Trophoblast cell (in vitro differentiated cells and primary cell): ENCODE measurements around the gene IPMK.

ENCODE experiments used
- DNase-seq, 2 donors: peaks; one replicate each; pipeline ENCODE4 v3.0.0-alpha.2; 2016
- H2AFZ ChIP-seq: 2 replicates; pipeline ENCODE4 v1.6.1; 2013; ENCODE audit warnings: low read length, moderate library complexity, mild to moderate bottlenecking; ENCODE audit not compliant: insufficient read depth, poor library complexity
- H2AK5ac ChIP-seq: 2 replicates; pipeline ENCODE4 v1.6.1; 2013; ENCODE audit warnings: mild to moderate bottlenecking, low read length
- H2BK120ac ChIP-seq: 2 replicates; pipeline ENCODE4 v1.6.1; 2013; ENCODE audit warnings: low read length, mild to moderate bottlenecking, moderate library complexity; ENCODE audit not compliant: insufficient read depth, poor library complexity
- H2BK12ac ChIP-seq: 2 replicates; pipeline ENCODE4 v1.6.1; 2013; ENCODE audit warnings: mild to moderate bottlenecking, low read length, moderate library complexity
- H2BK5ac ChIP-seq: 2 replicates; pipeline ENCODE4 v1.6.1; 2013; ENCODE audit warnings: low read length, low read depth, moderate library complexity, mild to moderate bottlenecking; ENCODE audit not compliant: poor library complexity
- H3K14ac ChIP-seq: 2 replicates; pipeline ENCODE4 v1.6.1; 2013; ENCODE audit warnings: mild to moderate bottlenecking, low read length
- H3K18ac ChIP-seq: 2 replicates; pipeline ENCODE4 v1.6.1; 2013; ENCODE audit warnings: mild to moderate bottlenecking, low read length
- H3K23ac ChIP-seq: 2 replicates; pipeline ENCODE4 v1.6.1; 2013; ENCODE audit warnings: low read length
- H3K27ac ChIP-seq: 2 replicates; pipeline ENCODE4 v1.5.1; 2013; ENCODE audit warnings: low read depth, mild to moderate bottlenecking, inconsistent platforms, low read length, moderate library complexity
- H3K27me3 ChIP-seq: 2 replicates; pipeline ENCODE4 v1.6.1; 2013; ENCODE audit warnings: inconsistent platforms, mild to moderate bottlenecking, low read length, moderate library complexity; ENCODE audit not compliant: insufficient read depth
- H3K36me3 ChIP-seq, 2 experiments: 1 replicate in 1 of 2; 2 replicates in 1 of 2; pipeline ENCODE4 v1.6.1; 2013; ENCODE audit warnings: low read length in 2 of 2, mild to moderate bottlenecking in 2 of 2, moderate library complexity in 1 of 2; ENCODE audit not compliant: insufficient read depth in 2 of 2, control insufficient read depth in 1 of 2
- H3K4ac ChIP-seq: 2 replicates; pipeline ENCODE4 v1.6.1; 2013; ENCODE audit warnings: low read depth, mild to moderate bottlenecking, low read length, moderate library complexity
- H3K4me1 ChIP-seq, 2 experiments: 1 replicate in 1 of 2; 2 replicates in 1 of 2; pipeline ENCODE4 v1.6.1; 2013; ENCODE audit warnings: low read length in 2 of 2, mild to moderate bottlenecking in 2 of 2, moderate library complexity in 1 of 2; ENCODE audit not compliant: insufficient read depth in 2 of 2, control insufficient read depth in 1 of 2
- H3K4me2 ChIP-seq: 2 replicates; pipeline ENCODE4 v1.6.1; 2013; ENCODE audit warnings: inconsistent platforms, mild to moderate bottlenecking, low read length, moderate library complexity
- H3K4me3 ChIP-seq: 2 replicates; pipeline ENCODE4 v1.5.1; 2013; ENCODE audit warnings: mild to moderate bottlenecking, low read depth, low read length, inconsistent platforms
- H3K79me1 ChIP-seq: one replicate; pipeline ENCODE4 v1.6.1; 2013; ENCODE audit warnings: low read length
- H3K79me2 ChIP-seq: 2 replicates; pipeline ENCODE4 v1.6.1; 2013; ENCODE audit warnings: low read length, mild to moderate bottlenecking; ENCODE audit not compliant: control insufficient read depth, insufficient read depth, poor library complexity
- H3K9ac ChIP-seq: 2 replicates; pipeline ENCODE4 v1.6.1; 2013; ENCODE audit warnings: mild to moderate bottlenecking, low read length
- H3K9me3 ChIP-seq: 2 replicates; pipeline ENCODE4 v1.6.1; 2013; ENCODE audit warnings: low read depth, mild to moderate bottlenecking, control low read depth, inconsistent platforms, low read length; ENCODE audit not compliant: insufficient read depth
- H4K12ac ChIP-seq: 2 replicates; pipeline ENCODE4 v1.6.1; 2013; ENCODE audit warnings: low read depth, mild to moderate bottlenecking, low read length, moderate library complexity
- H4K8ac ChIP-seq: 2 replicates; pipeline ENCODE4 v1.6.1; 2013; ENCODE audit warnings: low read depth, mild to moderate bottlenecking, low read length, moderate library complexity
- H4K91ac ChIP-seq: one replicate; pipeline ENCODE4 v1.6.1; 2013; ENCODE audit warnings: low read depth, mild to moderate bottlenecking, low read length, moderate library complexity
- WGBS: extraction: QIAGEN DNeasy Blood & Tissue Kit; methylation state at CpG from one replicate; pipeline ENCODE4 v1.1.7; 2013; ENCODE audit warnings: missing lambda C conversion rate; ENCODE audit not compliant: insufficient read length, insufficient coverage; ENCODE audit errors: extremely low coverage; 5-methylcytosine and 5-hydroxymethylcytosine counted together

The IPMK gene

GRCh38 chr10:58299580-58299979 lies 31.9 kb upstream of the IPMK start:
- Histone ChIP-seq H2AFZ (no peak overlapping the region), H3K36me3 (no peaks in the 10 kb centered on the region), H3K14ac (no peak overlapping the region), H3K4ac (no peak overlapping the region), H4K12ac (no peak overlapping the region), H2BK120ac (no peak overlapping the region), H3K9me3 (no peaks in the 10 kb centered on the region), H3K4me2 (no peak overlapping the region), H3K4me1 (no peaks in the 10 kb centered on the region), H3K27me3 (no peaks in the 10 kb centered on the region), H2BK12ac (no peak overlapping the region), H3K27ac (no peak overlapping the region), H3K9ac (no peak overlapping the region), H3K23ac (no peak overlapping the region), H2AK5ac (no peak overlapping the region), H3K79me1 (no peaks in the 10 kb centered on the region), H3K79me2 (no peaks in the 10 kb centered on the region), H3K4me3 (no peak overlapping the region), H4K91ac (no peak overlapping the region), H4K8ac (no peak overlapping the region), H3K18ac (no peak overlapping the region), H2BK5ac (no peak overlapping the region)
- peak; percentile 46 to 74 for DNase-seq
- no CpG with 5 or more reads among the region's 4 CpGs for WGBS

- WGBS: no CpG with 5 or more reads among the region's 5 CpGs
Observed at GRCh38 chr10:58293989-58294388, 26.3 kb upstream of the IPMK start.

GRCh38 chr10:58291538-58292174 lies 24.0 kb upstream of the IPMK start:
- Histone ChIP-seq H2BK5ac (no peak overlapping the region), H3K14ac (no peak overlapping the region), H3K4me1 (no peaks in the 10 kb centered on the region), H3K4ac (no peak overlapping the region), H2BK120ac (no peak overlapping the region), H4K8ac (no peak overlapping the region), H3K36me3 (peaks cover 0 to 2% of the 10 kb centered on the region in 2 experiments), H2BK12ac (no peak overlapping the region), H3K18ac (no peak overlapping the region), H3K9ac (no peak overlapping the region), H3K4me2 (no peak overlapping the region), H4K12ac (no peak overlapping the region), H3K79me1 (no peaks in the 10 kb centered on the region), H3K23ac (no peak overlapping the region), H3K79me2 (no peaks in the 10 kb centered on the region), H2AFZ (no peak overlapping the region), H4K91ac (no peak overlapping the region), H3K27ac (no peak overlapping the region), H3K4me3 (no peak overlapping the region), H3K9me3 (no peaks in the 10 kb centered on the region), H3K27me3 (no peaks in the 10 kb centered on the region), H2AK5ac (no peak overlapping the region)
- no CpG with 5 or more reads among the region's 5 CpGs for WGBS
- peak; percentile 17 to 74 for DNase-seq

More at GRCh38 chr10:58293989-58294388, 26.3 kb upstream of the IPMK start:
- H3K4ac ChIP-seq: no peak overlapping the region
- no peak overlapping the region for H2AK5ac ChIP-seq
- H3K18ac ChIP-seq: no peak overlapping the region
- no peak overlapping the region for H3K27ac ChIP-seq
- H3K14ac ChIP-seq: no peak overlapping the region
- no peak overlapping the region for H4K8ac ChIP-seq
- DNase-seq: no peak
- no peak overlapping the region for H4K12ac ChIP-seq
- no peak overlapping the region for H4K91ac ChIP-seq
- H2BK12ac ChIP-seq: no peak overlapping the region
- H3K9ac ChIP-seq: no peak overlapping the region
- H2BK120ac ChIP-seq: no peak overlapping the region
- H3K36me3 ChIP-seq: no peaks in the 10 kb centered on the region
- H3K27me3 ChIP-seq: no peaks in the 10 kb centered on the region
- H3K4me1 ChIP-seq: no peaks in the 10 kb centered on the region
- H2AFZ ChIP-seq: no peak overlapping the region
- no peak overlapping the region for H3K4me2 ChIP-seq
- H2BK5ac ChIP-seq: no peak overlapping the region
- H3K9me3 ChIP-seq: no peaks in the 10 kb centered on the region
- H3K23ac ChIP-seq: no peak overlapping the region
- no peaks in the 10 kb centered on the region for H3K79me1 ChIP-seq
- H3K79me2 ChIP-seq: no peaks in the 10 kb centered on the region
- H3K4me3 ChIP-seq: no peak overlapping the region

DNA sequence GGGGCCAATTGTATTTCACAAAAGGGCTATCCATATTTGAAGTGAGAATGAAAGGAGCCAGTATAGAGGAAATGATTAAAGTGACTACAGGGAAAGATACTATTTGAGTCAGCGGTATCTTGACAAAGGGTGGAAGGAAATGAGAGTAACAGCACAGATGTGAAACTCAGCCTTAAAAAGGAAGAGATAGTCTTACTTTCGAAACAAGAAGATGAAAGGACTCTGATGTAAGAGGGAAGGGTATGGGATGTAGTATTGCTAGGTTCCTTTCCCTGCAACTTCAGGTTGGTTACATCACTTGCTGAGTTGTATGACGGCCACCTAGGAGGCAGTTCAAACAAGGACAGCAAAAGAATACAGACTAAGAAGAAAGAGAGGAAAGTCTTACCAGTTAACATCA lies 14.9 kb upstream of the IPMK start:
- Histone ChIP-seq H2BK12ac (no peak overlapping the region), H3K9me3 (no peaks in the 10 kb centered on the region), H3K36me3 (peaks cover 0 to 2% of the 10 kb centered on the region in 2 experiments), H4K12ac (no peak overlapping the region), H3K18ac (no peak overlapping the region), H3K23ac (no peak overlapping the region), H4K8ac (no peak overlapping the region), H3K27me3 (no peaks in the 10 kb centered on the region), H2AK5ac (no peak overlapping the region), H2AFZ (no peak overlapping the region), H3K79me2 (no peaks in the 10 kb centered on the region), H3K4me3 (no peak overlapping the region), H2BK5ac (no peak overlapping the region), H3K4ac (no peak overlapping the region), H3K14ac (no peak overlapping the region), H3K4me2 (no peak overlapping the region), H3K9ac (no peak overlapping the region), H3K27ac (no peak overlapping the region), H4K91ac (no peak overlapping the region), H3K79me1 (no peaks in the 10 kb centered on the region), H3K4me1 (no peaks in the 10 kb centered on the region), H2BK120ac (no peak overlapping the region)
- no CpG with 5 or more reads among the region's 3 CpGs for WGBS
- DNase-seq: peak; percentile 19 to 78
